Activated CD8-positive, alpha-beta memory T cell treated with anti-CD3 and anti-CD28 coated beads for 4 hours (primary cell): ENCODE measurements around the gene SLC38A2.
A peak's percentile ranks its signal among the peaks of the same experiment; 100 is the strongest.

Source experiments
- DNase-seq, 2 donors: peaks; one replicate each; pipeline ENCODE4 v3.0.0-alpha.2; 2020; ENCODE audit warnings: low read depth in 2 of 2

SLC38A2 gene

GRCh38 chr12:46391630-46392029 lies 19.1 kb upstream of the SLC38A2 start:
- no peak for DNase-seq

DNA sequence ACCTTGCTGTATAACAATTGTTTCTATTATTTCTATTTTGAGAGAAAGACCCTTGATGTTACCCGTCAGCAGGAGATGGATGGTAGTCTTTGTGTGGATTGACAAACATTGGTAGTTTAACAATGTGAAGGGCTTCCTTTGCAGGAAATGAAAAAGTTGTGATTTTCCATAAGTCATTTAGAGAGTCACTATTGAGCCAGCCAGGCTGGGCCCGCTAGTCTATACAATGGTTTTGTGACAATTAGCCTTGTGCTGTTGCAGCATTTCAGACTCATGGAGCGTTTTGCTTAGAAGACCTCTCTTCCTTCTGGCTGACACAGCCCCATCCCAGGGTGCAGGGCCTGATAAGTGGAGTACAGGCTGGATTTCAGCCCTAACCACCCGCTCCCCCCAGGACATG lies 18.3 kb upstream of the SLC38A2 start:
- no peak for DNase-seq

GRCh38 chr12:46390304-46390703 lies 17.7 kb upstream of the SLC38A2 start:
- DNase-seq = no peak

- DNase-seq = no peak
Observed at GRCh38 chr12:46389031-46389616, 16.6 kb upstream of the SLC38A2 start.

GRCh38 chr12:46388427-46389021 lies 16.0 kb upstream of the SLC38A2 start:
- DNase-seq = no peak

GRCh38 chr12:46387670-46388069 lies 15.1 kb upstream of the SLC38A2 start:
- no peak for DNase-seq

GRCh38 chr12:46386877-46387629 lies 14.5 kb upstream of the SLC38A2 start:
- DNase-seq = no peak

GRCh38 chr12:46386360-46386867 lies 13.8 kb upstream of the SLC38A2 start:
- DNase-seq = no peak

DNA sequence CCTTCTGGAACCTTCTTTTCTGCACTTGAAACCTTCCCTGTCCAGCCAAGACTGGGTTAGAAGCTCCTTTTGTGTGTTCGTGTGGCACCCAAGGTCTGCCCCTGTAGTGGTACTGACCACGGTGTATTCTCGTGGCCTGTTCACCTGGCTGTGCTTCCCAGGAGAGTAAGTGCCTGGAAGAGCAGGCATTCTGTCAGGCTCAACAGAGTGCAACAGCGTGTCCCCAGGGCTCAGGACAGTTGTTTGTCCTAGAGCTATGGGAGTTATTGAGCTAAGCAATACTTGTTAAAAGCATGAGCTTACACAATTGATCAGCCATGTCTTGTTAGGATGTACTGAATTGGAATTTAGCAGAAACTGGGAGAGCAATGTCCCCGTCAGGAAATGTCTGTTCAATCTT lies 12.9 kb upstream of the SLC38A2 start:
- DNase-seq = no peak

DNA sequence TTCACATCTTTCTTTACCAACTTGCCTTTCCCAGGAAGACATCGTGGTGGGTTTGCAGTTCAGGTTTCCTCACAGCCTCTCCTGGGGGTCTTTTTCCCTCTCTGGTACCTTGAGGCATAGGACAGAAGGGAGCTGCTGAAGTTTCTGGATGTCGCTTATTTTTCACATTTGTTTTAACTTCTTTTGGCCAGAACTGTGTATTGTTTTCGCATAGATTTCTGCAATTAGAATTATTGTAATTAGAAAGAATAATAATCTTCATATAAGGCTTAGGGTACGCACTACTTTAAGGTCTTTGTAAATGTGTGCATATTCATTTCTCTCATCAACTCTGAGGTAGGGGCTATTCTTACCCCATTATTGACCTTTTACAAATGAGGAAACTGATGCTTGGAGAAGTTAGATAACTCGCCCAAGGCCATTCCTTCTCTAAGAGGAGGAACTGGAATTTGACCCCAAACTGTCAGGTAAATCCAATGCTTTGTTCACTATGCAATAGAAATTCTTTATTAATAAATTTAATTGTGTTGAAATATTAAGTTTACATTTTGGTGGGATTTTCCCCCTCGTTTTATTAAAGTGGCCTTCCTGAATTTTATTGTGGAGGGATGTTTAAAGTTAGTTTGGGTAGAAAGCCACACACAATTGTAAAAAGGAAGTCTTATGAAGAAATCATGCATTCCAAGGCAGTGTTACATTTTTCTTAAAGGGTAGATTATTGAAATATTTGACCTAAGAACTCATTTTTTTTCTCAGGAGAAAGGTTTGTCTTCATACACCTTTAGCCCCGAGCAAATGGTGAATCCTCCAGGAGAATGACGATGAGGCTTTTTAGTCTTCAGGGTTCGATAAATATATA lies 12.1 kb upstream of the SLC38A2 start:
- no peak for DNase-seq

GRCh38 chr12:46383654-46384450 lies 11.3 kb upstream of the SLC38A2 start:
- peak; percentile 47 to 52 for DNase-seq

DNA sequence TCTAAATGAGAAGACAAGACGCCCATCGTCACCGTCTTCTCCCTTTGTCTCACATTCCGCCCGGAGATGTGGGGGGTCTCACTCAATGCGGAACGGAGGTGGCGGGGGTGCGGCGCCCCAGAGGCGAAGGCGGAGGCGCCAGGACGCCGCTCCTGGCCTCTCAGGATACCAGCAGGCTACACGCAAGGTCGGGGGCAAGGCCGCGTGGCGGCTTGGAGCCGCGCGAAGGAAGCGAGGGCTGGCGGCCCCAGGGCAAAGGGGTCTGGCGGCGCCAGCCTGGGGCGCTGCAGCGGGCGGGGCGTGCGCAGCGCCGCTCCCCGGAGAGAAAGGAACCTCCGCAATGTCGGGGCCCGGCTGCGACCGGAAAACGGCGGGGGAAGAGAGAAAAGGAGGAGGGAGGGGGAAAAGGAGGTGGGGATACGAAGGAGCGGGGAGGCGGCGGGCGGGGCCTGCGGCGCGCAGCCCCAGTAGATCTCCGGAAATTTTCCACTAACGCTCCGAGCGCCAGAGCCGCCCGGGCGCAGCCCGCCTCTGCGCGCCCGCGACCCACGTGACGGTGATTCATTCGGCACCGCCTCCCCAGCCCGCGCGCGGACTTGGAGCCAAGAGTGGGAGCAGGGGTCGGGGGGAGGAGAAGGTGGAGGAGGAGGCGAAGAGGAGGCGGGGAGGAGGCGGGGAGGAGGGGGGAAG lies 10.5 kb upstream of the SLC38A2 start:
- DNase-seq = peak; percentile 90 to 93

GRCh38 chr12:46382408-46382963 lies 9.9 kb upstream of the SLC38A2 start:
- DNase-seq = no peak

GRCh38 chr12:46380881-46381280 lies 8.3 kb upstream of the SLC38A2 start:
- DNase-seq = no peak

DNA sequence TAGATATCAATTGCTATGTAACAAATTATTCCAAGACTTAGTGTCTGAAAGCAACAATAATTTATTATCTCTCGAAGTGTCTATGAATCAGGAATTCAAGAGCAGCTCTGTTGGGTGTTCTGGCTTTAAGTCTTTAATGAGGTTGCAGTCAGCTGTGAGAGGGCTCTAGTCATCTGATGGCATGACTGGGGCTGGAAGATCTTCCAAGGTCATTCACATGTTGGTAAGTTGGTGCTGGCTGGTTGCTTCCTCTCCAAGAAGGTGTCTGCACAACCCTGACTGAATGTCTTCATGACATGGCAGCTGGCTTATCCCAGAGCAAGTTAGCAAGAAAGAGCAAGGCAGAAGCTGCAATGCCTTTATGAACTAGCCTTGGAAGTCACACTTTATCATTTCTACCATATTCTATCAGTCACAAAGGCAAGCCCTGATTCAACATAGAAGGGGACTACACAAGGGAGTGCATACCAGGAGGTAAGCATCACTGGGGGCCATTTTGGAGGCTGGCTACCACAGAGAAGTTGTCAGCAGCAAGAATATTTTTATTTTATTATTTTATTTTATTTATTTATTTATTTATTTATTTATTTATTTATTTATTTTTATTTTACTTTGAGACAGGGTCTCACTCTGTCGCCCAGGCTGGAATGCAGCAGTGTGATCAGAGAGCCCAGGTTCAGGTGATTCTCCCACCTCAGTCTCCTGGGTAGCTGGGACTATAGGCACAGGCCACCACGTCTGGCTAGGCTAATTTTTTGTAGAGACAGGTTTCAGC lies 7.6 kb upstream of the SLC38A2 start:
- DNase-seq = no peak

DNA sequence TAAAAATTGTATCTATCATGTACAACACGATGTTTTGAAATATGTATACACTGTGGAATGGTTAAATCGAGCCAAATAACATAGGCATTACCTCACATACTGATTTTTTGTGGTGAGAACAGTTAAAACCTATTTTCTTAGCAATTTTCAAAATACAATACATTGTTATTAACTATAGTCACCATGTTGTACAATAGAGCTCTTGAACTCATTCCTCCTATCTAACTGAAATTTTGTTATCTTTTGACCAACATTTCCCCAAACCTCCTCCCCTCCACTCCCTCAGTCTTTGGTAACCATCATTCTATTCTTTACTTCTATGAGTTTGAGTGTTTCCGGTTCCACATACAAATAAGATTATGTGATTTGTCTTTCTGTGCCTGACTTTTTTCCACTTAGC lies 6.8 kb upstream of the SLC38A2 start:
- DNase-seq = no peak

DNA sequence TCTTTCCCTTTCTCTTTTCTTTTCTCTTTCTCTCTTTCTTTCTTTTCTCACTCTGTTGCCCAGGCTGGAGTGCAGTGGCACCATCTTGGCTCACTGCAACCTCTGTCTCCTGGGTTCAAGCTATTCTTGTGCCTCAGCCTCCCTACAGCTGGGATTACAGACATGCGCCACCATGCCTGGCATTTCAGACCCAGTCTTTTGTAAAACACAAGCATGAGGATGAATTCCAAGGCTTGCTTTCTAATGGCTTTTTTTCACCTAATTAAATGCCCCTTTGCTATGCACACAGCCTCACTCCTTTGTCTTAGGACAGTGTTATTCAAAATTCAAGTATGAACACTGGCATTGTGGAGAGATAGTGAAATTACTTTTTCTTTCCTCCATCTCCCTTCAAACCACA lies 6.0 kb upstream of the SLC38A2 start:
- no peak for DNase-seq

DNA sequence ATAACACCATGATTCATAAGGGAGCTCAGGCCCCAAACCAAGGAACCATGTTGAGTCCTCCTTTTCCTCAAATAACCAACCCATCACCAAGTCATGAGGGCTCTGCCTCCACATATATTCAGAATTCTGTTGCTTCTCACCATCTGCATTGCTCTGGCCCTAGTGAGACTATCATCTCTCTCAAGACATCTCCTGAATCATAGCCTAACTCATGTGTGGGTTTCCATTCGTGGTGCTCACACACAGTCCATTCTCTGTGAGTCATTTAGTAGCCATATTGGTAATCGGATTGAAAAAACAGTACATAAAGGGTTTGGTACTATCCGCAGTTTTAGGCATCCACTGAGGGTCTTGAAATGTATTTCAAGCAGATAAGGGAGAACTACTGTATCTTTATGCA lies 5.1 kb upstream of the SLC38A2 start:
- no peak for DNase-seq

DNA sequence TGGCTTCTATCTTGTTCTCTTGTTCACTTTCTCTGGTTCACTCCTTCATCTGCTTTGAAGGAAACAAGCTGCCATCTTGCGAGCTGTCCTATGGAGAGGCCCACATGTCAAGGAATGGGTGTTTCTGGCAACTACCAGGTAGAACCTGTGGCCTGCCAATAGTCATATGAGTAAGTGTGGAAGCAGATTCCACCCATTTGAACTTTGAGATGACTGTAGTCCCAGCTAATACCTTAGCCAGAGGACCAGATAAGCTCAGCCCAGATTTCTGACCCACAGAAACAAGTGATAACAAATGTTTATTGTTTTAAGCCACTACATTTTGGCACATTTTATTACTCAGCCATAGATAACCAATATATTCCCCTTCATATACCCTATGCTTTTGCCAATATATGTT lies 4.0 kb upstream of the SLC38A2 start:
- no peak for DNase-seq

DNA sequence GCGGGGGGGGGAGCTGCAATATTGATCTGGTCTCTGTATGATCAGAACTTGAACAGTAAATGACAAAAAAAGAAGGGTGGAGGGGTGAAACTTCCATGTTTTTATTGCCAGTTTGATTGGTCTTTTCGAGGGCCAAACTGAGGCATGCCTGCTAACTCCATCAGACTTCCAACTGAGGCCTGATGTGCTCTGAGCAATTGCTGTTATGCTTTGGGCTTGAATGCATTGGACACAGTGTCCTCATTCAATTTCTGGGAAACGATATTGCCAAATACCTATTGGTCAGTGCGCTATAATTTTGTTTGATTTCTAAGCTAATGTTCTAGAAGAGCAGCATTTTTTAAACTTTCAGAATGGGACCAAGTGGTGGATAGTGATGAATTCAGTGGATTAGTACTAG lies 2.1 kb upstream of the SLC38A2 start:
- no peak for DNase-seq
